T-helper 2 cell treated with Interferon-gamma antibody and Interleukin-4, amounts not matched to agents 5 μg/mL and 100 μg/mL, for 36 hours (primary cell): ENCODE data around the gene C19orf67.

ENCODE experiments used
- DNase-seq: peaks from one replicate; pipeline ENCODE4 v3.0.0; 2021; ENCODE audit warnings: low spot score
- H3K27ac Mint-ChIP-seq: one replicate; pipeline ENCODE4 v1.8.0; 2021; ENCODE audit warnings: mild to moderate bottlenecking, mixed read lengths
- H3K27me3 Mint-ChIP-seq: one replicate; pipeline ENCODE4 v1.8.0; 2021; ENCODE audit warnings: low read depth, mixed read lengths
- H3K36me3 Mint-ChIP-seq: one replicate; pipeline ENCODE4 v1.8.0; 2021; ENCODE audit warnings: low read depth, mixed read lengths
- H3K4me1 Mint-ChIP-seq: one replicate; pipeline ENCODE4 v1.8.0; 2021; ENCODE audit warnings: low read depth, mixed read lengths
- H3K4me3 Mint-ChIP-seq: one replicate; pipeline ENCODE4 v1.8.0; 2022; ENCODE audit warnings: mild to moderate bottlenecking, moderate library complexity, mixed read lengths
- H3K9me3 Mint-ChIP-seq: one replicate; pipeline ENCODE4 v1.8.0; 2021; ENCODE audit warnings: mixed read lengths

Gene C19orf67

DNA sequence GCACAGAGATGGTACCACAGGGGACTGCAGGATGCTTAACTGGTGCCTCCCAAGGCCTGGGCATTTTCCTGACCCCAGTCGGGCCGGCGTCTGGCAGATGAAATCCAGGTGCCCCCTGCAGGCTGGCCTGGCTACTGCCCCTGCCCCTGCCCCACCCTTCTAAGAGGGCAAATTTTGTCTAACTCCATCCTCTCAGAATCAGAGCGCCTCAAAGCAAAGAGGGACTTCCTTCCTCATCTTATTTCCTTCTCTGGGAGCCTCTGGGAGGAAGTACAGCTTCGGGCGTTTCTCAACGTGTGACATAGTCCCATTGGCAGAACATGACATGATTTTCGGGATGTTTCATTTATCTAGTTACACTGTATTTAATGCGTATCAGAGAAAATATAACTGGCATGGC lies 29.3 kb upstream of the C19orf67 start:
- peak overlapping the region; percentile 26 for H3K27ac Mint-ChIP-seq
- DNase-seq: peak; percentile 38
- H3K9me3 Mint-ChIP-seq: no peaks in the 10 kb centered on the region
- no peak overlapping the region for H3K4me3 Mint-ChIP-seq
- H3K4me1 Mint-ChIP-seq: peaks cover 36% of the 10 kb centered on the region
- H3K36me3 Mint-ChIP-seq: peaks cover 6% of the 10 kb centered on the region
- H3K27me3 Mint-ChIP-seq: no peaks in the 10 kb centered on the region

DNA sequence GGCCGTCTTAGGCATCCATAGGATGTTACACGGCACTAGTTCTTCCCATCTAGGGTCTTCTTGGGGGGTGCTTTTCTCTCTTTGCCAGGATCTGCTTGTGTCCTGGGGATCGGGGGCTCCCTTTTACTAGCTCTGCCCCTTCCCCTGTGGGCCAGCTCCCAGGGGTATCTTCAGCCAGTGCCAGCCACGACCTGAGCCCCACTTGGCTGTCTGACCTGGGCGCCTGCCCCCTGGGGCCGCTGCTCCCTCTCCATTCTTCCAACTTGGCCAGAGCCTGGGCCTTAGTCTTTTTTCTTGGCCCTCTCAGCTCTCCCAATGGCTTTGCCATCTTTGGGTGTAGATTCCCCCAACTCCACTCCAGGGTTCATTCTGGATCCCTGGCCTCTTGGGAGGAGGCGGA lies 28.9 kb upstream of the C19orf67 start:
- H3K4me1 Mint-ChIP-seq: peaks cover 36% of the 10 kb centered on the region
- H3K36me3 Mint-ChIP-seq: peaks cover 6% of the 10 kb centered on the region
- H3K9me3 Mint-ChIP-seq: no peaks in the 10 kb centered on the region
- H3K27ac Mint-ChIP-seq: peak overlapping the region; percentile 26
- no peak overlapping the region for H3K4me3 Mint-ChIP-seq
- H3K27me3 Mint-ChIP-seq: no peaks in the 10 kb centered on the region
- DNase-seq: no peak

DNA sequence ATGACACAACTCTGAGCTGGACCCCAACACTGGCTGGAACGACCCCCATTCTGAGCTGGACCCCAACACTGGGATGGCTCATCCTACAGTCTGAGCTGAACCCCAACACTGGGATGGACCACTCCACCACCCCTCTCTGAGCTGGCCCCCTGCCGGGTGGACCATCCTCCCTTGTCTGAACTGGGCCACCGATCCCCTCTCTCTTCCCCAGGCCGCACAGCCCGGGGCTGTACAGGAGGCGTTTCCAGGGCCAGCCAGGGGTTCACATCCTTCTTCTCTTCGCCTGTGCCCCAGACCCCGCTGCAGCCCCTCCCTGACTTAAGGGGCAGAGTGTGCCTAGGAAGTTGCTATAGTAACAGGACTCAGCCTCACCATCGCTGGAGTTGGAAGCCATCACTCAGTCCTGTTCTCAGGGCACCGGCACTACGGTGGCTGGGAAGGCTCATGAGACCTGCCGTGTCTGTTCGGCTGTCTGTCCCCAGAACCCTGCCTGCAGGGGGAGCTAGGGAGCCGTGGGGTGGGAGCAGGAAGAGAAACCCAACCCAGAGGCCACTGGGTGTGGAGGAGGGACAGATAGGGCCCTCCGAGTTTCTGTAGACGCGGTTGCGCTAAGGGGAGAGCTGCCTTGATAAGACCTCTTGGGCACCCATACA lies 28.3 kb upstream of the C19orf67 start:
- H3K9me3 Mint-ChIP-seq: no peaks in the 10 kb centered on the region

DNA sequence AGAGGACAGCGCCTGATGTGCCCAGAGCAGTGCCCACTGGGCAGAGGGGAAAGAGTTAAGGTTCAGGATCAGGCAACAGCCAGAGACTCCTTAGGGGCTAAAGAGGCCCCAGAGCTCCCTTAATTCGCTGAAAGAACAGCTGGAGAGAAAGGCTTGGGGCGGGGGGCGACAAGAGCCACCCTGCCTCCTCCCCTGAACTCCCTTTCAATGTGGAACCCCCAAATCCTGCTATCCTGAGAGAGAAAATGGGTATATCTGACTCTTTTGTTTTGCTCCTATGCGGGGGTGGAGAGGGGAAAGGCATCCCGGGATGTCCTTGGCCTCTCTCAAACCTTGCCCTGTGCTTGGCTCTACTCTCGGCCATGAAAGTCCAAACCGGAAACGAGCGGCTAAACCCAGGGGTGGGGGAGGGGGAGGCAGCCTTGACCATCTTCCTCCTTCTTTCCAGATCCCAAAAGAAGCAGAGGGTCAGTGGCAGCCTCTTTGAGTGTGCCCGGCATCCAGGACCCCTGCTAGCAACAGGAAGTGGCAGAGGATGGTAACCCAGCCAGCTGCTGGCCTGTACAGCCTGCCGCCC lies 27.3 kb upstream of the C19orf67 start:
- Mint-ChIP-seq H3K36me3 (no peaks in the 10 kb centered on the region), H3K4me1 (peaks cover 27% of the 10 kb centered on the region), H3K27ac (no peak overlapping the region), H3K27me3 (no peaks in the 10 kb centered on the region), H3K4me3 (no peak overlapping the region), H3K9me3 (no peaks in the 10 kb centered on the region)
- DNase-seq: no peak

More for the DNA sequence above, 28.3 kb upstream of the C19orf67 start:
- Mint-ChIP-seq H3K27ac (no peak overlapping the region), H3K27me3 (no peaks in the 10 kb centered on the region), H3K4me3 (no peak overlapping the region), H3K36me3 (peaks cover 2% of the 10 kb centered on the region), H3K4me1 (peaks cover 32% of the 10 kb centered on the region)
- DNase-seq: no peak

DNA sequence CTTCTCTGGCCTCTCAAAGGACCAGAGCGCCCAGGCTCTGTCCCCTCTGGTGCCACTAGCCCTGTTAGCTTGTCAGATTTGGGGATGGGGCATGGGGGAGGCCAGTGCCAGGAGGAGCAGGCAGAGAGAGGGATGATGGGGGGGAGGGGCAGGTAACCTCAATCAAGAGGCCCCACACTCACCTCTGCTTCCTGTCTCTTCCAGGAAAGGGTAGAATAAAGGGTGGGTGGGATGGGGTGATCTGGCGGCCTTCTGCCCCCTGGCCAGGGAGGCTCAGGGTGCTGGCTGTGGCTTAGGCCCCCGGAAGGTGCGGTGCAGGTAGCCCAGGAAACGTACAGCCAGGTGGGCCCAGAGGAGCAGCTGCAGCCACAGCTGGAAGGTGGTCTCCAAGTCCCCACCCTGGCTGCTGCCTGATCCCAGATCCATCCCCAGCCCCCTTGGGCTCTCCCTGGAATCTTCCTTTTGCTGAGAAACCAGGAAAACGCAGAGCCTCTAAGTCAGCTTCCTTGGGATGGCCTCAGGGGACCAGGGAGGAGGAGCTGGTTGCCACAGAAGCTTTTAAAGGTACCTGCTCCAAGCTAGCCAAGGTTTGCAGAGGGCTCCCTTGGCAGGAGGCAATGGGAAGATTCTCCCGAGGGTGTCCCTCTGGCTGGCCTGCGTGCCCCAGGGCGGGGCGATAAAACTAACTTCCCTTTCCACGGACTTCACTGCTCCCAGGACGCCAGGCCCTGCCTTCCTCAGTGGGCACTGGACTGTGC lies 26.6 kb upstream of the C19orf67 start:
- Mint-ChIP-seq H3K4me1 (peaks cover 27% of the 10 kb centered on the region), H3K36me3 (no peaks in the 10 kb centered on the region), H3K27me3 (no peaks in the 10 kb centered on the region), H3K27ac (no peak overlapping the region), H3K9me3 (no peaks in the 10 kb centered on the region), H3K4me3 (no peak overlapping the region)
- no peak for DNase-seq

DNA sequence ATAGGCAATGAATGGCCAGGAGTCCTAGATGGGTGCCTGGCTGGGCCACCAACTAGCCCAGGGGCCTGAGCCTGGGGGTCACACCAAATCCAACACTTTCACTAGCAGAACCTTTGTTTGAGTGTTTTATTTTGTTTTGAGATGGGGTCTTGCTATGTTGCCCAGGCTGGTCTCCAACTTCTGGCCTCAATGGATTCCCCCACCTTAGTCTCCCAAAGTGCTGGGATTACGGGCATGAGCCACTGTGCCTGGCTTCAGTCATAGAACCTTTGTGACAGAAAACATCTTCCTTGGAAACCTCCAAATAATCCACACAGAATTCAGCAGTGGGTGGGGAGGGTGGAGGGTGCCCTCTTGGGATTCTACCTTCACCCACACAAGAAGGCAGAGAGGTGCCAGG lies 25.9 kb upstream of the C19orf67 start:
- Mint-ChIP-seq H3K4me3 (no peak overlapping the region), H3K9me3 (no peaks in the 10 kb centered on the region), H3K36me3 (no peaks in the 10 kb centered on the region), H3K27me3 (no peaks in the 10 kb centered on the region), H3K27ac (no peak overlapping the region), H3K4me1 (peaks cover 23% of the 10 kb centered on the region)
- no peak for DNase-seq

DNA sequence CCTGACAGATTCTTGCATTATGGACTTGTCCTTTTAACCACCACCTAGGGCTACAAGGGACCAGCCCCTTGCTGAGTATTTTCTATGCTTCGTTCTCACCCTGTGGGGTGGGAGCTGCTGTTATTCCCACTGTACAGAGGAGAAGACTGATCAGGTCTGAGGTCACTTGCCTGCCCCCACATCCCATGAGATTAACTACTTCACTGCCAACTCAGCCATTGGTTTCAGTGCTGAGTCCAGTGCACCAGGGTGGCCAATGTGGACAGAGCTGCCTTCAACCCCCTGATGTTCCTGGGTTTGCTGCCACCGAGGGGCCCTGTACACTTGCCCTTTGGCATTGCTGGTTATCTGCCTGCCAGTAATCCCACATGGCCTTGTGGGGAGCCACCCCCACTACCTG lies 25.1 kb upstream of the C19orf67 start:
- Mint-ChIP-seq H3K9me3 (no peaks in the 10 kb centered on the region), H3K36me3 (no peaks in the 10 kb centered on the region), H3K4me1 (peaks cover 15% of the 10 kb centered on the region), H3K4me3 (no peak overlapping the region), H3K27me3 (no peaks in the 10 kb centered on the region), H3K27ac (no peak overlapping the region)
- DNase-seq: no peak

DNA sequence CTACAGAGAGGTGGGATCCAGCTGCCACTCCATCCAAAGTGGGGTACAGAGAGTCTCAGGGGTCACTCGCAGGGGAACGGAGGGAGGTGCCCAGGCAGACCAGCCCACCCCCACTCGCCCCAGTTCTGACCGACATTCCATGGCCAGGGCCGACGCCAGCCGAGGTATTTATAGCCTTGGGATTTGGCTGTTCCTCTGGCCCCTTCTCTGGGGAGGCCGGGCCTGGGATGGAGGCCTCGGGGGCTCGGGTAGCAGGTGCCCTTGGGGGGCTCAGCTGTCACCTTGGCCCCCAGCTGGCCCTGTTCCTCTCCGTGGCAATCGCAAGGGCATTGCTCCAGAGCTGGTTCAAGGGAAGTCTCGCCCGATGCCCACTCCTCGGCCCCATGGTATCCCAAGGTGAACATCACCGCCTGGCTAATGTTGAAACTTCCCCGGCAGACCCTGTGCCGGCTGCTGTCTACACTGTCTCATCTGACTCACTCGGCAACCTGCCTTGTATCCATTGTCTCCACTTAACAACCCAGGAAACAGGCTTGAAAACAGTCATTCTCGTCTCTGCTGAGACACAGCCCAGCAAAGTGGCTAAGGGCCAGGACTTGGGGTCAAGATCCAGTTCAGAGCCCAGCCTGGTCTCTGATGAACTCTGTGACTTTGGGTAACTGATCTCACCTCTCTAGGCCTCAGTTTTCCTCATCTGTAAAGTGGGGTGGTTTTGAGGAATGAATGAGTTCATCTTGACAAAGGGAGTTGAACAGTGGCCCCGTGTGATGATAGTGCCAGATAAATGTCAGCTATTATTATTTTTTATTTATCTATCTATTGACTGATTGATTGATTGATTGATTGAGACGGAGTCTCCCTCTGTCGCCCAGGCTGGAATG lies 22.2 kb upstream of the C19orf67 start:
- Mint-ChIP-seq H3K4me3 (no peak overlapping the region), H3K27ac (no peak overlapping the region), H3K36me3 (peaks cover 2% of the 10 kb centered on the region), H3K4me1 (peaks cover 7% of the 10 kb centered on the region), H3K9me3 (no peaks in the 10 kb centered on the region), H3K27me3 (no peaks in the 10 kb centered on the region)
- DNase-seq: no peak

DNA sequence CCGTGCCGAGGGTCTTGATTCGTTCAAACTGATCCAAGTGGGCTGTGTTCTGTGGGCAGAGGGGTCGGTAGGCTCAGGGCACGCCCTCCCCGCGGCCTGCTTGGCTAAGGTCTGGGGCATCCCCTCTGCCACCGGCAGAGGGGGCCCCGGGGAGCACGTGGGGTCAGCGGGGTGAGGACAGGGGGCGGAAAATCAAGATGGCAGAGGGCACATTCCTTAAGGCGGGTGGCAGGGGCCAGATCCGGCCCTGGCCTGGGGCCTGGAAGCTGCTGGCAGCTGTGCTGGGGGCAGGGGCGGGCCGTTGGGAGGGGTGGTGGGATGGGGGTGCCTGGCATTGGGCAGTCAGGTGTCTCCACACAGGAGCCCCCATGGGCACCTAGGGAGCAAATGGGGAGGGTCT lies 21.3 kb upstream of the C19orf67 start:
- no peak for DNase-seq
- Mint-ChIP-seq H3K36me3 (peaks cover 2% of the 10 kb centered on the region), H3K4me1 (peaks cover 5% of the 10 kb centered on the region), H3K9me3 (no peaks in the 10 kb centered on the region), H3K4me3 (no peak overlapping the region), H3K27me3 (no peaks in the 10 kb centered on the region), H3K27ac (no peak overlapping the region)

DNA sequence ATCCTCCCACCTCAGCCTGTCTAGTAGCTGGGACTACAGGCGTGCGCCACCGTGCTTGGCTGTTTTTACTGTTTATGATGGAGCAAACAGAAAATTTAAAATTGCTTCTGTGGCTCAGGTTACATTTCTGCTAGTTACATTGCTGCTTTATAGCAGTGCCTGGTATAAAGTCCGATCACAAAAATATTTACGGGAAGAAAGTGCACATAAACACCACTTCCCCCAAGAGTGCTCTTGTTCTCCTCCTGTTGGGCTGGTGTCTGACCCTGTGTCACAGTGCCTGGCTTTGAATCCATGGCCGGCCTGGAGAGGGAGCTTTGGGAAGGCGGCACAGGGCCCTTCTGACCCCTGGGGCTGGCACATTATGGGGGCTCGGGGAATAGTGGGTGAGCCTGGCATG lies 20.1 kb upstream of the C19orf67 start:
- no peak overlapping the region for H3K4me3 Mint-ChIP-seq
- no peak for DNase-seq
- H3K36me3 Mint-ChIP-seq: peaks cover 5% of the 10 kb centered on the region
- no peaks in the 10 kb centered on the region for H3K27me3 Mint-ChIP-seq
- H3K27ac Mint-ChIP-seq: no peak overlapping the region
- H3K9me3 Mint-ChIP-seq: no peaks in the 10 kb centered on the region
- no peaks in the 10 kb centered on the region for H3K4me1 Mint-ChIP-seq

DNA sequence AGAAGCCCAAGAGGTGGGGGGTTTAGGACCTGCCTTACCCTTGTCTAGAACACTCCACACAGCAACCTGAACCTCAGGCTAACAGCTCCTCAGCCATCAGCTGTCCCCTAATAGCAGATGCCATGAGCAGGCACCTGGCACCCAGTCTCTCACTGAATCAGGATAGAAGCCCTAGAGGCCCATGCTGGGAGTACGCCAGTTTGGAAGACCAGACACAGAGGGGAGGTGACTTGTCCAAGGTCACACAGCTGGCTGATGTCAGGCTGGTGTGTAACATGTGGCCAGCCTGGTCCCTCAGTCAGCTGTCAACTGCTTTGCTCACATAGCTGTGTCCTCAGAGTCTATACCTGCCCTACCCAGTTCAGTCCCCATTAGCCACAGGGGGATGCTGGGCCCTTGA lies 17.7 kb upstream of the C19orf67 start:
- Mint-ChIP-seq H3K27me3 (no peaks in the 10 kb centered on the region), H3K9me3 (no peaks in the 10 kb centered on the region), H3K27ac (no peak overlapping the region), H3K4me3 (no peak overlapping the region), H3K36me3 (peaks cover 5% of the 10 kb centered on the region), H3K4me1 (no peaks in the 10 kb centered on the region)
- no peak for DNase-seq

DNA sequence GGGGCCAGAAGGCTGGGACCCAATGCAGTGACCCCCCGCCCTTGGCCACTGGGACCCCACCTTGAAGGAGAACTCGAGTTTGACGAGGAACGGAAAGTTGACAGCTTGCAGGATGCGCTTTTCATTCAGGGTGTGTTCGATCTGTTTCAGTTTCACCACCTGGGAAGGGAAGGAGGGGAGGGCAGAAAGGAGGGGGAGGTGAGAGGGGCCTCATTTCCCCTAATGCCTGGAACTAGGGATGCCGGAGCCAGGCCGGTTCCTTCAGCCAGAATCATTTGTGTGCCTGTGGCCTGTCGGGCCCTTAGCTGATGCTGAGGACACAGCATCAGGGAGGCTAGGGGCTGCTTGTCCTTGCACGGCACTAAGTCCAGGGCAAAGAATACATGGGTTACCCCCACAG lies 17.2 kb upstream of the C19orf67 start:
- Mint-ChIP-seq H3K27ac (no peak overlapping the region), H3K9me3 (no peaks in the 10 kb centered on the region), H3K4me1 (no peaks in the 10 kb centered on the region), H3K36me3 (peaks cover 9% of the 10 kb centered on the region), H3K4me3 (no peak overlapping the region), H3K27me3 (no peaks in the 10 kb centered on the region)
- DNase-seq: no peak

DNA sequence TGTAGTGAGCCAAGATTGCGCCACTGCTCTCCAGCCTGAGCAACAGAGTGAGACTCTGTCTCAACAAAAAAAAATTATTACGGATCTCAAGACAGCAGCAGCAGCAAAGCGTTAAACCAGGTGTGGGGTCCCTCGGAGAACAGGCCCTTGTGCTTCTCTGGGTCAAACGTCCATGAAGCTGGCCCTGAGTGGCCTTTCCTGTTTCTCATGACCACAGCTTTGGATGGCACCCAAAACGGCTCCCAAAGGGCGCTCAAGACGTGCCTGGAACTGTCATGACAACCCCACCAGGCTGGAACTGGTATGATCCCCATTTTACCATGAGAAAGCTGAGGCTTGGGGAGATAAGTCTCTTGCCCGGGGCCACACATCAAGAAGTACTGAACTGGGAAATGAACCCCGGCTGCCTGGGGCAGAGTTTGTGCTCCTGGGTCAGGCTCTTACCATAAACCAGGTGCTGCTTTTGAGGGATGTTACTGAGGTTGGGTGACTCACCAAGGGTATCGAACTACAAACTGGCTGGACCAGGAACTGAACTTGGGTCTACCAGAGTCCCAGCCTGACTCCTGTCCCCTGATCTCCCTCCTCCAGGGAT lies 16.6 kb upstream of the C19orf67 start:
- H3K4me1 Mint-ChIP-seq: no peaks in the 10 kb centered on the region
- no peak for DNase-seq
- H3K4me3 Mint-ChIP-seq: no peak overlapping the region
- H3K27me3 Mint-ChIP-seq: no peaks in the 10 kb centered on the region
- H3K9me3 Mint-ChIP-seq: no peaks in the 10 kb centered on the region
- H3K36me3 Mint-ChIP-seq: peaks cover 9% of the 10 kb centered on the region
- H3K27ac Mint-ChIP-seq: no peak overlapping the region
